Measurements from ENCODE around the gene NBAS. TPM values are rescaled to one million over a fixed set of nuclear protein-coding genes. Genes with fewer than 3 reads are reported as not detected.

Gene NBAS
- total RNA-seq, 1 experiment from 2014 or later = 36.3 TPM

DNA sequence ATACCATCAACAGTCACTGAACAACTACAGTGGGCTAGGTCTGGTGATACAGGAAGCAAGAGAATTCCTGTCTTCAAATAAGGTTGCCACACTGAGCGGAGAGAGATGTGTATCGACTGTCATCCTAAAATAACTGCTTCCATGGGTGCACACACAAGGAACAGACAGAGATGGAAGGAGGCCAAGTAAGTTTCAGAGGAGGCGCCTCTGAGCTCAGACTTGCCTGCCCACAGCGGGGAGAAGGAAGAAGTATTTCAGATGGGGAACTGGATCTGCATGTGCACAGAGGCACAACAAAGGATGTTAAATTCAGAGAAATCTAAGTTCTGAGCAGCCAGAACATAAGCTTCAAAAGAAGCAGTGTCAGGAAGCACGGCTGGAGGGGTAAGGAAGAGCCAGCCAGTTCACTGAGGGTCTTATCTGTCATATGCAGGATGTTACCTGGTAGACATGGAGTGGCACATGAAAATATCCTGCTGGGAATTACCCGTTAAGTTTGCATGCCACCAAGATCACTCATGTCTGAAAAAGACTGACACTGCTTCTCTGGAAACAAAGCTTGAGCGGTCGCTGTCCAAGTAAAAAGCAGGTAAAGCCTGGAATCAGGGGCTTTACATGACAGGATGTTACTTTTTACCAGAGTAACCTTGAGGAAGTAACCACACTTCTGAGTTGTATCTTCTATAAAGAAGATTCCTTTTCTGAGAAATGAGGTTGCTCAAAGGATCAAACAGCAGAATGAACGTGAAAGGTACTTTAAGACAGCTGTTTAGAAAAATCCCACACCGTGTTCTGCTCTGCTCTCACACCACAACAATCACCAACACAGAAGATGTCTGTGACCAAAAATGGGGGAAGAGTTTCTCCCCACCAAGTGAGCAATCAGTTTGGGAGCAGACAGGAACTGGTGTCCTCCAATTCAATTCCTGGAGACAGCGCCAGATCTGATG, 260.2 kb downstream of the NBAS start:
- no peak overlapping the region for H3K4me3 ChIP-seq (ENCODE audit: low read depth in 2 of 2, low read length in 2 of 2)
- TF ChIP-seq REST (IDR thresholded peaks at IDR 0.05; ENCODE audit: insufficient read depth in 1 of 2, low read depth in 2 of 2, low read length in 1 of 2) (no peak), CTCF (IDR thresholded peaks at IDR 0.05) (no peak), TCF7L2 (IDR thresholded peaks at IDR 0.05; ENCODE audit: low read depth, low read length) (no peak), SIN3A (IDR thresholded peaks at IDR 0.05; ENCODE audit: borderline replicate concordance, insufficient read depth, low read depth, low read length) (no peak), POLR2AphosphoS5 (IDR thresholded peaks at IDR 0.05; ENCODE audit: low read depth, low read length) (no peak)
- no peaks in the 10 kb centered on the region for H3K4me1 ChIP-seq (ENCODE audit: control insufficient read depth, insufficient read depth, low read length)
- in situ Hi-C loops (cut with HindIII; ENCODE audit: low pct_unique_long_range_greater_than_20kb, low sequenced_read_pairs) = no loop called here
- ChIA-PET POLR2A (no interaction called here), CTCF (no interaction called here)
- no TSS peak for BruUV-seq (replicated peaks)
- no peaks in the 10 kb centered on the region for H3K36me3 ChIP-seq (ENCODE audit: control insufficient read depth, insufficient read depth, low read length)
- ATAC-seq = no peak
- intact Hi-C loops (cut with micrococcal nuclease; ENCODE audit: unreplicated experiment) = no loop called here
- no peaks in the 10 kb centered on the region for H3K9me3 ChIP-seq (ENCODE audit: control insufficient read depth, insufficient read depth, low read depth, low read length)
- no peaks in the 10 kb centered on the region for H3K27me3 ChIP-seq (ENCODE audit: control insufficient read depth, insufficient read depth, low read length)
- DNase-seq (ENCODE audit: low read depth, low spot score) = no peak
- H3K27ac ChIP-seq (ENCODE audit: low read length) = no peak overlapping the region

GRCh38 chr2:15299904-15300520, 261.1 kb downstream of the NBAS start:
- ATAC-seq (no peak), DNase-seq (ENCODE audit: low read depth, low spot score) (no peak)
- Histone ChIP-seq H3K36me3 (ENCODE audit: control insufficient read depth, insufficient read depth, low read length) (no peaks in the 10 kb centered on the region), H3K4me1 (ENCODE audit: control insufficient read depth, insufficient read depth, low read length) (no peaks in the 10 kb centered on the region), H3K27ac (ENCODE audit: low read length) (no peak overlapping the region), H3K27me3 (ENCODE audit: control insufficient read depth, insufficient read depth, low read length) (no peaks in the 10 kb centered on the region), H3K9me3 (ENCODE audit: control insufficient read depth, insufficient read depth, low read depth, low read length) (no peaks in the 10 kb centered on the region), H3K4me3 (ENCODE audit: low read depth in 2 of 2, low read length in 2 of 2) (no peak overlapping the region)
- no peak for TF ChIP-seq CTCF (IDR thresholded peaks at IDR 0.05)
- no peak for TF ChIP-seq POLR2AphosphoS5 (IDR thresholded peaks at IDR 0.05; ENCODE audit: low read depth, low read length)
- TF ChIP-seq SIN3A (IDR thresholded peaks at IDR 0.05; ENCODE audit: borderline replicate concordance, insufficient read depth, low read depth, low read length) = no peak
- TF ChIP-seq REST (IDR thresholded peaks at IDR 0.05; ENCODE audit: insufficient read depth in 1 of 2, low read depth in 2 of 2, low read length in 1 of 2) = no peak
- no peak for TF ChIP-seq TCF7L2 (IDR thresholded peaks at IDR 0.05; ENCODE audit: low read depth, low read length)
- in situ Hi-C loops (cut with HindIII; ENCODE audit: low pct_unique_long_range_greater_than_20kb, low sequenced_read_pairs) (no loop called here), intact Hi-C loops (cut with micrococcal nuclease; ENCODE audit: unreplicated experiment) (no loop called here)
- CTCF ChIA-PET = no interaction called here
- no TSS peak for BruUV-seq (replicated peaks)
- POLR2A ChIA-PET = no interaction called here

Data from Panc1 (cell line).